IPS-20b (cell line): Measurements from ENCODE around the gene TENM4.

Experiments used
- H3K27ac ChIP-seq: one replicate; pipeline ENCODE4 v1.5.1; 2013; ENCODE audit warnings: low read length
- H3K27me3 ChIP-seq: 2 replicates; pipeline ENCODE4 v1.6.1; 2013; ENCODE audit warnings: mild to moderate bottlenecking, low read length, inconsistent platforms; ENCODE audit not compliant: insufficient read depth
- H3K36me3 ChIP-seq: 2 replicates; pipeline ENCODE4 v1.6.1; 2013; ENCODE audit warnings: low read depth, mild to moderate bottlenecking, inconsistent platforms, low read length, moderate library complexity; ENCODE audit not compliant: insufficient read depth
- H3K4me1 ChIP-seq: 2 replicates; pipeline ENCODE4 v1.6.1; 2013; ENCODE audit warnings: mild to moderate bottlenecking, control low read depth, inconsistent platforms, low read length, moderate library complexity; ENCODE audit not compliant: insufficient read depth
- H3K4me3 ChIP-seq: 2 replicates; pipeline ENCODE4 v1.5.1; 2013; ENCODE audit warnings: mild to moderate bottlenecking, low read length, inconsistent platforms
- H3K9ac ChIP-seq: 2 replicates; pipeline ENCODE4 v1.6.1; 2013; ENCODE audit warnings: low read depth, mild to moderate bottlenecking, inconsistent platforms, low read length, moderate library complexity
- H3K9me3 ChIP-seq: 2 replicates; pipeline ENCODE4 v1.6.1; 2013; ENCODE audit warnings: mild to moderate bottlenecking, low read depth, low read length, inconsistent platforms; ENCODE audit not compliant: insufficient read depth

Gene TENM4

DNA sequence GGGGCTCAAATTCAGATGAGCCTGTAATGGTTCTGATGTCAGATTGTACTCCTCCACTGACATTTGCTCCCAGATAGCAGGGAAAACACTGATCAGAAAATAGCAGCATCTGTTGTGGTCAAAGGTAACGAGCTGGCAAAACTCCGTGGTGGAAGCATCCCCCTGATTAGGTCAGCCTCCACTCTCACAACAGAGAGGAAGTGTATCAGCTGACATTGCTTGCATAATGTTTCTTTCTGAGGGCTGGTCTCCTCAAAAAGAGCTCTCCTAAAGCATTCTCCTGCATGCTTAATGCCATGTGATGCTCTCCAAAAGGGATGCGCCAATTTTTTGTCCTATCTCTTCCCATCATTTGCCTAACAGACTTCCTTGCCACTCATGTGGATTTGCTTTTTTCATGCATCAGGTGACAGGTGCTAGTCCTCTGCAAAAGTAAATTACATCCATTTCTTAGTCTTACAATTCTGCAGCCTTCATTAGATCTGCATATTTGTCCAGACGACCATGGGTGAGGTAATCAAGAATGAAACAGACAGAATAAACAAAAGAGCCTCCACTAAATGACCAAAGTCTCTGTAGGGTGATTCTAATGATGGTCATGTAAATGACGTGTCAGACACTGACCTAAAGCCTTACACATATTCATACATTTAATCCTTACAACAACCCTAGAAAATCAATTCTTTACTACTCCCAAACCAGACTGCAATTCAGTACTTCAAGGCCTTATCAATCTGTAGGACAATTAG is 6.4 kb upstream of the TENM4 start:
- Histone ChIP-seq H3K9me3 (no peaks in the 10 kb centered on the region), H3K36me3 (no peaks in the 10 kb centered on the region), H3K27ac (no peak overlapping the region), H3K4me1 (peaks cover 6% of the 10 kb centered on the region; the same call in 1 of the 2 replicates), H3K27me3 (peaks cover 19% of the 10 kb centered on the region), H3K4me3 (no peak overlapping the region), H3K9ac (no peak overlapping the region)

- H3K27ac ChIP-seq: no peak overlapping the region
- peaks cover 14% of the 10 kb centered on the region; the same call in 1 of the 2 replicates for H3K4me1 ChIP-seq
- peaks cover 41% of the 10 kb centered on the region for H3K27me3 ChIP-seq
- H3K36me3 ChIP-seq: no peaks in the 10 kb centered on the region
- no peaks in the 10 kb centered on the region for H3K9me3 ChIP-seq
- no peak overlapping the region for H3K4me3 ChIP-seq
- no peak overlapping the region for H3K9ac ChIP-seq
These were observed 4.1 kb upstream of the TENM4 start for GRCh38 chr11:79444923-79445322.

- Histone ChIP-seq H3K27ac (no peak overlapping the region), H3K27me3 (peaks cover 73% of the 10 kb centered on the region), H3K36me3 (no peaks in the 10 kb centered on the region), H3K4me3 (peak overlapping the region; percentile 74), H3K9ac (peak overlapping the region; percentile 45; the same call in 1 of the 2 replicates), H3K4me1 (peaks cover 11% of the 10 kb centered on the region; the same call in 1 of the 2 replicates), H3K9me3 (no peaks in the 10 kb centered on the region)
These were observed 638 bp upstream of the TENM4 start for GRCh38 chr11:79441461-79441875.

DNA sequence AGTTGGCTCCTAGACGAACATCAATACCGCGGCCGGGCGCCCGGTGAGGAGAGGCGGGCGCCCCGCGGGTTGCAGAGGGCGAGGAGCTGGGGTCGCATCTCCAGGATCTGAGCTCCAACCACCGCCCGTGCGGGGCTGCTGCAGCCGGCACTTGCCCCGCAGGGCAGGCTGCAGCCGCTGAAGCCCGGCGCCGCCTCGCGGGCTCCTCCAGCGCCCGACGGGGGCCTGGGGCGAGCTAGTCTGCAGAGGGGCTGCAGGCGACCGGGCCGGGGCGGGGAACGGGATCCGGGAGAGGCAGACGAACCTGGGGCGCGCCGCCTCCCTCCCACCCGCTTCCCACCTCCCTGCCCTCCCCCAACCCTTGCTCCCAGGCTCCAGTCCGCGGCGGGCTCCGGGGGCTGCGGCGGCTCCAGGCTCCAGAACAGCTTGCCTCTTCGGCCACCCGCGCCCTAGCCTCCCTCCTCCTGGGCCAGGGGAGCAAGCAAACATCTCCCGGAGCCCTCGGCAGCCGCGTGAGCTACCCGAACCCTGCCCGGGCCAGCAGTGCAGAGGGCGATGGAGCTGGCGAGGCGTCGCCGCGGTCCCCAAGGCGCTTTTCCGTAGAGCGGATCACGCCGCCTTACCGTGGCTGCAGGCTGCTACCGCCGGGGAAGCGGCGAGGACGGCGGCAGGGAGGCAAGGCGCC is 802 bp downstream of the TENM4 start:
- Histone ChIP-seq H3K4me3 (peak overlapping the region; percentile 74), H3K36me3 (no peaks in the 10 kb centered on the region), H3K4me1 (peaks cover 11% of the 10 kb centered on the region; the same call in 1 of the 2 replicates), H3K27ac (no peak overlapping the region), H3K27me3 (peaks cover 87% of the 10 kb centered on the region), H3K9ac (peak overlapping the region; percentile 65; the same call in 1 of the 2 replicates), H3K9me3 (no peaks in the 10 kb centered on the region)

GRCh38 chr11:79439410-79439885 is 1.4 kb downstream of the TENM4 start:
- no peak overlapping the region for H3K27ac ChIP-seq
- H3K4me1 ChIP-seq: peaks cover 7% of the 10 kb centered on the region; the same call in 1 of the 2 replicates
- H3K27me3 ChIP-seq: peaks cover 93% of the 10 kb centered on the region
- H3K9me3 ChIP-seq: no peaks in the 10 kb centered on the region
- H3K9ac ChIP-seq: peak overlapping the region; percentile 65; the same call in 1 of the 2 replicates
- H3K36me3 ChIP-seq: no peaks in the 10 kb centered on the region
- H3K4me3 ChIP-seq: peak overlapping the region; percentile 74

DNA sequence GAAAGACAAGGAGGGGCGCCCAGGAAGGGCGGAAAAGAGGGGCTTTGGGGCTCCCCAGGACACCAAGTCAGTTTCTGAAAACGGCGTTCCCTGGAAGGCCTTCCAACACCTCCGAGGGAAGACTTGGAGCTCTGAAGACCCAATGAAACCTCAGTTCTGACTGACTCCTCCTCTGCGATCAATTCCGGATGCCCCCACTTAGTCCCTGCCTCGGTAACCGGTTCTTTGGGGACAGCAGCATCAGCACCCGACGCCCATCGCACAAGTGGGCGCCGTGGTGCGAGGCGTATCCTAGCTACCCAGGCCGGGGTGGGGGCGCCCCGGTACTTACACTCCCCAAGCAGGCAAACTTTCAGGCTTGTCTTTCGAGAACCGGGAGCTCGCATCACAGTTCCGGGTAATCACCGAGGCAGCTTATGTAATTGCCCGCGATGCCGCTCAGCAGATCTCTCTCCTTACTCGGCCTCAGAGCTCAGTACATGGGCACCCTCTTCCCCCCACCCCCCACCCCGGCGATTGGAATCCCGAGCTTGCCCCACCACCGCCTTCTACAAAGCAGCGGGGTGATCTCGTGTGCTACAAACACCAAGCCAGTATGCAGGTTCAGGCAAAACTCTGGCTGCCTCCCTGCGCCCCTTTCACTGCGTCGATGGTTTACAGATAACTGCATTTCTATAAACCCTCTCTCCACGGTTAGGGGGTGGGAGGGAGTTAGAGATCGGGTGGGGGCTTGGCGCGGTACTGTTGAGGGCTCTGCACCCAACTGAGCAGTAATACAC is 2.0 kb downstream of the TENM4 start:
- Histone ChIP-seq H3K9me3 (no peaks in the 10 kb centered on the region), H3K27ac (no peak overlapping the region), H3K27me3 (peaks cover 96% of the 10 kb centered on the region), H3K4me3 (peak overlapping the region; percentile 74), H3K9ac (peak overlapping the region; percentile 65; the same call in 1 of the 2 replicates), H3K4me1 (peaks cover 11% of the 10 kb centered on the region; the same call in 1 of the 2 replicates), H3K36me3 (no peaks in the 10 kb centered on the region)

- peaks cover 16% of the 10 kb centered on the region; the same call in 1 of the 2 replicates for H3K4me1 ChIP-seq
- H3K36me3 ChIP-seq: no peaks in the 10 kb centered on the region
- peaks cover 96% of the 10 kb centered on the region for H3K27me3 ChIP-seq
- no peak overlapping the region for H3K27ac ChIP-seq
- peak overlapping the region; percentile 65; the same call in 1 of the 2 replicates for H3K9ac ChIP-seq
- no peaks in the 10 kb centered on the region for H3K9me3 ChIP-seq
- peak overlapping the region; percentile 74 for H3K4me3 ChIP-seq
These were observed 2.7 kb downstream of the TENM4 start for GRCh38 chr11:79437981-79438630.

- Histone ChIP-seq H3K9ac (peak overlapping the region; percentile 65; the same call in 1 of the 2 replicates), H3K9me3 (no peaks in the 10 kb centered on the region), H3K27ac (no peak overlapping the region), H3K4me1 (peaks cover 22% of the 10 kb centered on the region; the same call in 1 of the 2 replicates), H3K4me3 (peak overlapping the region; percentile 74), H3K27me3 (peaks cover 96% of the 10 kb centered on the region), H3K36me3 (no peaks in the 10 kb centered on the region)
These were observed 3.4 kb downstream of the TENM4 start for GRCh38 chr11:79437278-79437980.

- Histone ChIP-seq H3K27ac (no peak overlapping the region), H3K9ac (peak overlapping the region; percentile 58; the same call in 1 of the 2 replicates), H3K9me3 (no peaks in the 10 kb centered on the region), H3K36me3 (no peaks in the 10 kb centered on the region), H3K4me3 (peak overlapping the region; percentile 74), H3K27me3 (peaks cover 96% of the 10 kb centered on the region), H3K4me1 (peaks cover 23% of the 10 kb centered on the region; the same call in 1 of the 2 replicates)
These were observed 3.9 kb downstream of the TENM4 start for GRCh38 chr11:79436919-79437277.

DNA sequence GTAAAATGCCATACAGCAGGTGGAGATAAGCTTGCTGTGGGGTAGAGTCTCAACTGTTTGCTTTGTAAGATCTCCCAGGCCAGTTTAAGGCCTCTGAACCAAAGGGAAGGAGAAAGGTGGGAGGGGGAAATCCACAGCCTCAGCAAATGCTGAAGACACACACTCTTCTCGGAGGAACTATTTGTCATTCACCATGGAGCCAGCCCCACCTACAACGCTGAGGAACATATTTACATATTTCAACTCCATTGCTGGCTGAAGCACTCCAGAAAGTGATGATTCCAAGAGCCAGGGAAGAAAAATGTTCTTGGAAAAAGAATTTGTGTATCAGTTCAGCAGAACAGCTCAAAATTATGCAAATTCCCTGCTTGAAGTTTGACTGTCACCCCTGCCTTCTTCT is 6.5 kb downstream of the TENM4 start:
- Histone ChIP-seq H3K27me3 (peaks cover 72% of the 10 kb centered on the region), H3K36me3 (no peaks in the 10 kb centered on the region), H3K9ac (no peak overlapping the region), H3K9me3 (no peaks in the 10 kb centered on the region), H3K4me1 (peaks cover 16% of the 10 kb centered on the region; the same call in 1 of the 2 replicates), H3K4me3 (no peak overlapping the region), H3K27ac (no peak overlapping the region)
